NCI-H446 (cell line): Measurements from ENCODE around the gene GID8.

ENCODE experiments used
- DNase-seq, 2 experiments: peaks; one replicate each; lab custom pipeline; 2025; lab: John Stamatoyannopoulos, UW

GID8 gene

GRCh38 chr20:62902926-62903615 is 34.9 kb upstream of the GID8 start:
- no peak for DNase-seq

- DNase-seq: no peak
These were observed 32.3 kb upstream of the GID8 start for GRCh38 chr20:62905536-62906117.

GRCh38 chr20:62906209-62906608 is 31.7 kb upstream of the GID8 start:
- no peak for DNase-seq

GRCh38 chr20:62906647-62907375 is 31.1 kb upstream of the GID8 start:
- no peak for DNase-seq

- no peak for DNase-seq
These were observed 30.3 kb upstream of the GID8 start for GRCh38 chr20:62907384-62908317.

- no peak for DNase-seq
These were observed 28.8 kb upstream of the GID8 start for GRCh38 chr20:62908971-62909791.

GRCh38 chr20:62910217-62910766 is 27.7 kb upstream of the GID8 start:
- no peak for DNase-seq

GRCh38 chr20:62910777-62911497 is 27.0 kb upstream of the GID8 start:
- DNase-seq: no peak

- DNase-seq: no peak
These were observed 26.2 kb upstream of the GID8 start for GRCh38 chr20:62911701-62912280.

- DNase-seq: no peak
These were observed 24.8 kb upstream of the GID8 start for GRCh38 chr20:62913043-62913630.

- DNase-seq: no peak
These were observed 23.5 kb upstream of the GID8 start for GRCh38 chr20:62914436-62914835.

GRCh38 chr20:62914970-62915457 is 22.9 kb upstream of the GID8 start:
- no peak for DNase-seq

- no peak for DNase-seq
These were observed 21.1 kb upstream of the GID8 start for GRCh38 chr20:62916703-62917476.

- no peak for DNase-seq
These were observed 20.2 kb upstream of the GID8 start for GRCh38 chr20:62917720-62918119.

- no peak for DNase-seq
These were observed 19.8 kb upstream of the GID8 start for GRCh38 chr20:62918147-62918546.

GRCh38 chr20:62918831-62919230 is 19.1 kb upstream of the GID8 start:
- no peak for DNase-seq

GRCh38 chr20:62920039-62920645 is 17.8 kb upstream of the GID8 start:
- no peak for DNase-seq

- peak in 1 of 2 experiments; percentile 20 for DNase-seq
These were observed 16.7 kb upstream of the GID8 start for GRCh38 chr20:62921119-62921687.
